ENCODE results near the gene ITIH2. TPM values are rescaled to one million over a fixed set of nuclear protein-coding genes. Genes with fewer than 3 reads are reported as not detected.

Gene ITIH2
- total and polyA plus RNA-seq, 9 of the 15 experiments (the other 6 are each of a cell fraction or from before 2014, with no cell fraction given) = 0.66 TPM; not detected in 8

GRCh38 chr10:7750222-7750621, 47.1 kb downstream of the ITIH2 start:
- Histone ChIP-seq H3K4me2 (ENCODE audit: insufficient read depth, low read length) (no peak overlapping the region), H3K79me2 (ENCODE audit: control insufficient read depth, insufficient read depth, low read length) (no peaks in the 10 kb centered on the region), H4K20me1 (replicated peaks; ENCODE audit: control insufficient read depth, insufficient read depth, low read length) (no peaks in the 10 kb centered on the region), H3K9me3 (replicated peaks; ENCODE audit: control insufficient read depth, insufficient read depth, low read depth, low read length) (no peaks in the 10 kb centered on the region), H3K9me1 (ENCODE audit: control insufficient read depth, insufficient read depth, low read length) (no peaks in the 10 kb centered on the region), H3K9ac (ENCODE audit: insufficient read depth in 1 of 2, low read depth in 2 of 2, low read length in 2 of 2) (no peak overlapping the region), H2AFZ (ENCODE audit: low read depth, low read length) (no peak overlapping the region), H3K4me1 (replicated peaks in 1 of 2; ENCODE audit: control insufficient read depth in 2 of 2, insufficient read depth in 2 of 2, low read length in 2 of 2) (no peaks in the 10 kb centered on the region), H3K27me3 (ENCODE audit: control insufficient read depth in 2 of 2, insufficient read depth in 2 of 2, low read length in 2 of 2) (no peaks in the 10 kb centered on the region), H3K4me3 (no peak overlapping the region), H3K27ac (ENCODE audit: extremely low read depth, low read depth, low read length) (no peak overlapping the region), H3K36me3 (ENCODE audit: control insufficient read depth, insufficient read depth, low read length) (peaks cover 19% of the 10 kb centered on the region; the same call in 2 of the 3 replicates)
- 77% methylated on average over 4 of the region's 5 CpGs for WGBS (ENCODE audit: insufficient coverage, low coverage, missing lambda C conversion rate)
- intact Hi-C loops (cut with micrococcal nuclease) (no loop called here), in situ Hi-C loops (cut with MboI) (no loop called here)
- ATAC-seq (no peak), FAIRE-seq (no peak), DNase-seq (ENCODE audit: extremely low read depth in 1 of 4, low spot score in 3 of 4) (no peak)
- ChIA-PET POLR2A (no interaction called here), CTCF (ENCODE audit: low intra/inter-chr PET ratio) (no interaction called here)
- no TSS peak for BruUV-seq (replicated peaks)
- no peak for TF ChIP-seq AFF4 (CRISPR knock-in tag; IDR thresholded peaks at IDR 0.05)
- TF ChIP-seq ZNF316 (IDR thresholded peaks at IDR 0.05) = peak; percentile 26; the same call in 1 of the 2 replicates

Data from K562 (cell line).